SK-N-SH (cell line): Measurements from ENCODE around the gene BEX1. TPM values are rescaled to one million over a fixed set of nuclear protein-coding genes. Genes with fewer than 3 reads are reported as not detected.
"Not testable (repeated sequence)": the region's sequence is repeated elsewhere in the genome, so short reads cannot be mapped to it uniquely, and the experiment has no call there.

Experiments
- CTCF ChIA-PET: fragments of 300-600, 350-600 bp; formaldehyde crosslinking; extraction: SDS; loops from one replicate; lab custom pipeline; 2021; lab: Yijun Ruan, JAX
- POLR2A ChIA-PET: fragments of 350-600 bp; sonication (Branson Sonifier 250); formaldehyde crosslinking; extraction: SDS; loops from one replicate; lab custom pipeline; 2020; ENCODE audit warnings: antibody characterized with exemption, inconsistent platforms; lab: Yijun Ruan, JAX
- DNase-seq: peaks from one replicate; pipeline ENCODE4 v3.0.0; 2012
- H2AFZ ChIP-seq: fragments of 200-600 bp; sonication (generic); 2 replicates; pipeline ENCODE4 v1.8.1; 2016; ENCODE audit warnings: antibody characterized with exemption, mild to moderate bottlenecking, low read depth
- H3F3A ChIP-seq: fragments of 200-600 bp; sonication (generic); replicated peaks from 2 replicates; pipeline ENCODE3; 2016; ENCODE audit warnings: antibody characterized with exemption, mild to moderate bottlenecking; ENCODE audit not compliant: insufficient read depth
- H3K27ac ChIP-seq, 2 experiments: fragments of 200-500 bp in 1 of 2; fragments of 200-600 bp in 1 of 2; sonication (Bioruptor generic) in 1 of 2; sonication (generic), shearing (Covaris generic) in 1 of 2; 2 replicates each; pipeline versions ENCODE4 v1.5.1 to v1.6.1; 2014 to 2016; ENCODE audit warnings: low read depth in 2 of 2, inconsistent platforms in 1 of 2, low read length in 1 of 2, mild to moderate bottlenecking in 1 of 2, mixed read lengths in 1 of 2
- H3K27me3 ChIP-seq: fragments of 200-600 bp; sonication (generic), shearing (Covaris generic); 2 replicates; pipeline ENCODE4 v1.6.1; 2016; ENCODE audit warnings: mixed run types; ENCODE audit not compliant: insufficient read depth
- H3K36me3 ChIP-seq, 2 experiments: fragments of 200-500 bp in 1 of 2; fragments of 200-600 bp in 1 of 2; sonication (Bioruptor generic) in 1 of 2; sonication (generic) in 1 of 2; replicated peaks in 1 of 2; 2 replicates each; pipeline versions ENCODE3 to v1.5.1; 2014 to 2016; ENCODE audit warnings: low read length in 1 of 2, mild to moderate bottlenecking in 1 of 2; ENCODE audit not compliant: insufficient read depth in 2 of 2, control insufficient read depth in 1 of 2
- H3K4me1 ChIP-seq, 2 experiments: fragments of 200-500 bp in 1 of 2; fragments of 200-600 bp in 1 of 2; sonication (Bioruptor generic) in 1 of 2; sonication (generic), shearing (Covaris generic) in 1 of 2; 2 replicates each; pipeline versions ENCODE4 v1.5.1 to v1.6.1; 2014 to 2016; ENCODE audit warnings: low read depth in 1 of 2, low read length in 1 of 2, mixed run types in 1 of 2; ENCODE audit not compliant: insufficient read depth in 2 of 2, control insufficient read depth in 1 of 2
- H3K4me2 ChIP-seq: fragments of 200-600 bp; sonication (generic), shearing (Covaris generic); 2 replicates; pipeline ENCODE4 v1.6.1; 2017; ENCODE audit warnings: mixed run types
- H3K4me3 ChIP-seq, 2 experiments: fragments of 200-500 bp in 1 of 2; fragments of 200-600 bp in 1 of 2; sonication (Bioruptor generic) in 1 of 2; sonication (generic), shearing (Covaris generic) in 1 of 2; 2 replicates each; pipeline versions ENCODE4 v1.5.1 to v1.8.1; 2014 to 2016; ENCODE audit warnings: low read depth in 2 of 2, inconsistent platforms in 1 of 2, low read length in 1 of 2, mild to moderate bottlenecking in 1 of 2, mixed read lengths in 1 of 2, moderate library complexity in 1 of 2
- H3K79me2 ChIP-seq: fragments of 200-600 bp; sonication (generic); 2 replicates; pipeline ENCODE4 v1.8.1; 2017; ENCODE audit warnings: mild to moderate bottlenecking; ENCODE audit not compliant: insufficient read depth
- H3K9ac ChIP-seq: fragments of 200-600 bp; sonication (generic); 2 replicates; pipeline ENCODE4 v1.6.1; 2017; ENCODE audit warnings: mixed run types
- H3K9me2 ChIP-seq: fragments of 200-600 bp; sonication (generic); 2 replicates; pipeline ENCODE4 v1.6.1; 2017; ENCODE audit warnings: mixed run types
- H3K9me3 ChIP-seq: fragments of 200-600 bp; sonication (generic); 2 replicates; pipeline ENCODE4 v1.6.1; 2017; ENCODE audit warnings: mixed run types, mild to moderate bottlenecking, moderate library complexity
- H4K20me1 ChIP-seq: fragments of 200-600 bp; sonication (generic); 2 replicates; pipeline ENCODE4 v1.6.1; 2017; ENCODE audit warnings: mild to moderate bottlenecking, mixed run types; ENCODE audit not compliant: insufficient read depth
- CTCF ChIP-seq: fragments of 200-600 bp; sonication (generic); IDR thresholded peaks from 2 replicates; pipeline ENCODE4 v1.6.1; 2017; ENCODE audit warnings: antibody characterized with exemption, mild to moderate bottlenecking, moderate library complexity
- GATA2 ChIP-seq: sonication (generic); formaldehyde crosslinking; IDR thresholded peaks from 2 replicates; pipeline ENCODE4 v1.5.0; 2020; ENCODE audit warnings: mild to moderate bottlenecking, missing genetic modification reagents
- JUND ChIP-seq: IDR thresholded peaks from 2 replicates; pipeline ENCODE4 v1.4.0; 2012
- MAX ChIP-seq: IDR thresholded peaks from 2 replicates; pipeline ENCODE4 v1.4.0; 2012; ENCODE audit warnings: low read depth
- RCOR1 ChIP-seq: fragments of 150-350 bp; IDR thresholded peaks from 2 replicates; pipeline ENCODE4 v1.6.1; 2017; ENCODE audit warnings: antibody characterized with exemption, low read length
- SIN3A ChIP-seq: IDR thresholded peaks from 2 replicates; pipeline ENCODE4 v1.6.1; 2012; ENCODE audit warnings: low read depth, mild to moderate bottlenecking, low read length, moderate library complexity, borderline replicate concordance
- SMC3 ChIP-seq: IDR thresholded peaks from 2 replicates; pipeline ENCODE4 v1.6.1; 2012; ENCODE audit warnings: low read depth, low read length, improper control_type of control experiment
- USF2 ChIP-seq: fragments of 150-350 bp; IDR thresholded peaks from 2 replicates; pipeline ENCODE4 v1.6.1; 2017; ENCODE audit warnings: antibody characterized with exemption, low read length, low read depth, borderline replicate concordance
- WGBS: methylation state at CpG from one replicate; pipeline ENCODE4 v1.1.6; 2017; ENCODE audit warnings: low lambda C conversion rate; 5-methylcytosine and 5-hydroxymethylcytosine counted together
- polyA plus RNA-seq, 3 experiments: library from polyadenylated mRNA; depleted of rRNA; stranded (reverse); fragments of >200 nt; gene quantifications; 2 replicates each; pipeline ENCODE4 v1.2.3, GENCODE V29; 2012

Gene BEX1
- polyA plus RNA-seq, 1 of the 3 experiments (the other 2 are of a cell fraction): 206 TPM

GRCh38 chrX:103033371-103033770, 30.6 kb downstream of the BEX1 start:
- H3K9me2 ChIP-seq, H2AFZ ChIP-seq, H3K79me2 ChIP-seq, H3K27ac ChIP-seq, DNase-seq, H3F3A ChIP-seq, H3K36me3 ChIP-seq, H3K27me3 ChIP-seq, H3K4me1 ChIP-seq, POLR2A ChIA-PET, H3K9me3 ChIP-seq, H4K20me1 ChIP-seq, CTCF ChIA-PET, H3K4me3 ChIP-seq, H3K9ac ChIP-seq, H3K4me2 ChIP-seq: not testable (repeated sequence)
- 0% methylated on average over 1 of the region's 1 CpG for WGBS

- DNase-seq: no peak
- POLR2A ChIA-PET: no interaction called here
These were observed 46.4 kb downstream of the BEX1 start for GRCh38 chrX:103017542-103017941.

More at GRCh38 chrX:103017542-103017941, 46.4 kb downstream of the BEX1 start:
- 18% methylated on average over 4 of the region's 4 CpGs for WGBS
- CTCF ChIA-PET: interaction anchor here (1.3 kb wide), 1 partner anchor 67 kb away, joined by 3 read pairs; no protein-coding TSS in a partner anchor
- Histone ChIP-seq H3K9ac (no peak overlapping the region), H3K27me3 (peaks cover 25% of the 10 kb centered on the region), H3K9me3 (no peaks in the 10 kb centered on the region), H3K4me1 (no peaks in the 10 kb centered on the region), H3K4me3 (no peak overlapping the region), H3K9me2 (no peaks in the 10 kb centered on the region), H4K20me1 (no peaks in the 10 kb centered on the region), H3K4me2 (no peak overlapping the region), H2AFZ (no peak overlapping the region), H3F3A (no peaks in the 10 kb centered on the region), H3K79me2 (no peaks in the 10 kb centered on the region), H3K27ac (no peak overlapping the region), H3K36me3 (no peaks in the 10 kb centered on the region)
- TF ChIP-seq GATA2 (no peak), MAX (no peak), SMC3 (no peak), CTCF (no peak; the same call in 1 of the 2 replicates), USF2 (no peak), RCOR1 (no peak), SIN3A (no peak), JUND (no peak)
